HepG2 (cell line): ENCODE results near the gene SPHK1. TPM values are rescaled to one million over a fixed set of nuclear protein-coding genes. Genes with fewer than 3 reads are reported as not detected.

Experiments
- CCDC6 ChIP-seq: sonication (generic); formaldehyde crosslinking; IDR thresholded peaks from 2 replicates; pipeline ENCODE4 v1.8.1; 2022; ENCODE audit warnings: mild to moderate bottlenecking, missing genetic modification reagents, moderate library complexity
- HINFP ChIP-seq: sonication (generic); formaldehyde crosslinking; IDR thresholded peaks from 2 replicates; pipeline ENCODE4 v1.4.0; 2020; ENCODE audit warnings: low read depth, mild to moderate bottlenecking, missing genetic modification reagents
- HNF4G ChIP-seq, 2 experiments: sonication (generic) in 1 of 2; formaldehyde crosslinking in 1 of 2; IDR thresholded peaks; 2 replicates each; pipeline versions ENCODE4 v1.4.0 to v1.6.1; 2011 to 2020; ENCODE audit warnings: borderline replicate concordance in 2 of 2, low read depth in 2 of 2, mild to moderate bottlenecking in 2 of 2, low read length in 1 of 2, missing genetic modification reagents in 1 of 2, moderate library complexity in 1 of 2
- HOXA7 ChIP-seq: sonication (generic); formaldehyde crosslinking; IDR thresholded peaks from 2 replicates; pipeline ENCODE4 v1.8.1; 2022; ENCODE audit warnings: mild to moderate bottlenecking, missing genetic modification reagents, moderate library complexity
- MED8 ChIP-seq: sonication (generic); formaldehyde crosslinking; IDR thresholded peaks from 2 replicates; pipeline ENCODE4 v1.8.1; 2023; ENCODE audit warnings: mild to moderate bottlenecking, missing genetic modification reagents; ENCODE audit not compliant: insufficient replicate concordance
- MXD4 ChIP-seq: IDR thresholded peaks from 2 replicates; pipeline ENCODE4 v1.6.1; 2016; ENCODE audit warnings: mild to moderate bottlenecking, missing biosample characterization, missing genetic modification reagents
- PCBP1 ChIP-seq: fragments of 200-400 bp; formaldehyde crosslinking; IDR thresholded peaks from 2 replicates; pipeline ENCODE4 v1.6.1; 2017; ENCODE audit warnings: mild to moderate bottlenecking, low read depth, low read length, borderline replicate concordance
- SRY ChIP-seq: sonication (generic); formaldehyde crosslinking; IDR thresholded peaks from 2 replicates; pipeline ENCODE4 v1.8.0; 2022; ENCODE audit warnings: mild to moderate bottlenecking, missing genetic modification reagents
- SUZ12 ChIP-seq: fragments of 150-350 bp; IDR thresholded peaks from 2 replicates; pipeline ENCODE4 v1.6.1; 2014; ENCODE audit warnings: low read depth, low read length
- ZNF367 ChIP-seq: sonication (generic); formaldehyde crosslinking; IDR thresholded peaks from 2 replicates; pipeline ENCODE4 v1.4.0; 2020; ENCODE audit warnings: missing genetic modification reagents, borderline replicate concordance
- ZNF430 ChIP-seq: sonication (generic); formaldehyde crosslinking; IDR thresholded peaks from 2 replicates; pipeline ENCODE4 v1.9.0; 2021; ENCODE audit warnings: mild to moderate bottlenecking, missing genetic modification reagents
- ZNF614 ChIP-seq: IDR thresholded peaks from 2 replicates; pipeline ENCODE4 v1.6.1; 2018; ENCODE audit warnings: missing biosample characterization, missing genetic modification reagents, inconsistent platforms, borderline replicate concordance
- polyA plus RNA-seq, 8 experiments: library from polyadenylated mRNA; depleted of rRNA in 3 of 8; stranded (reverse) in 7 of 8; unstranded in 1 of 8; fragments of >200 nt; fragmentation: Illumina TruSeq in 4 of 8; extraction: Trizol in 4 of 8; gene quantifications; 2 replicates each; pipeline versions ENCODE4 v1.2.1 to v1.2.3, GENCODE V29; 2011 to 2016; ENCODE audit warnings: low read depth in 4 of 8, missing spikeins in 1 of 8, mixed read lengths in 1 of 8; ENCODE audit not compliant: insufficient read depth in 1 of 8
- total RNA-seq, 5 experiments: library from RNA; depleted of rRNA; stranded (reverse); fragments of >200 nt; fragmentation: Illumina TruSeq; extraction: Trizol; gene quantifications; 2 replicates each; pipeline ENCODE4 v1.2.3, GENCODE V29; 2016; ENCODE audit warnings: low read depth in 1 of 5
- TF ChIP-seq, protein P1 (sequence below): sonication (generic); formaldehyde crosslinking; IDR thresholded peaks from 2 replicates; pipeline ENCODE4 v1.5.1; 2020; ENCODE audit warnings: mild to moderate bottlenecking, missing genetic modification reagents, borderline replicate concordance
- TF ChIP-seq, protein P2 (sequence below): sonication (generic); formaldehyde crosslinking; IDR thresholded peaks from 2 replicates; pipeline ENCODE4 v1.4.0; 2020; ENCODE audit warnings: missing genetic modification reagents

SPHK1 gene
- total and polyA plus RNA-seq, 2 of the 13 experiments (the other 11 are each of a cell fraction or from before 2014, with no cell fraction given), result 129 to 160 TPM

GRCh38 chr17:76379646-76380376 is 4.6 kb upstream of the SPHK1 start (continued):
- TF ChIP-seq HINFP (CRISPR knock-in tag) (no peak), HNF4G (IDR thresholded peaks at IDR 0.05; ENCODE audit: borderline replicate concordance, low read depth, low read length) (no peak), HNF4G (CRISPR knock-in tag; IDR thresholded peaks at IDR 0.05; ENCODE audit: borderline replicate concordance, low read depth) (no peak), PCBP1 (no peak), ZNF367 (CRISPR knock-in tag) (no peak), ZNF614 (CRISPR knock-in tag) (no peak), MED8 (CRISPR knock-in tag) (peak; percentile 9), SUZ12 (no peak), SRY (CRISPR knock-in tag) (peak; percentile 57; the same call in 1 of the 2 replicates), CCDC6 (CRISPR knock-in tag) (0 out of 2 replicates have a peak, but pooled peaks have one; percentile 34), MXD4 (CRISPR knock-in tag) (0 out of 2 replicates have a peak, but pooled peaks have one; percentile 37), ZNF430 (CRISPR knock-in tag) (no peak), HOXA7 (CRISPR knock-in tag) (no peak)
- TF ChIP-seq, protein P1, sequence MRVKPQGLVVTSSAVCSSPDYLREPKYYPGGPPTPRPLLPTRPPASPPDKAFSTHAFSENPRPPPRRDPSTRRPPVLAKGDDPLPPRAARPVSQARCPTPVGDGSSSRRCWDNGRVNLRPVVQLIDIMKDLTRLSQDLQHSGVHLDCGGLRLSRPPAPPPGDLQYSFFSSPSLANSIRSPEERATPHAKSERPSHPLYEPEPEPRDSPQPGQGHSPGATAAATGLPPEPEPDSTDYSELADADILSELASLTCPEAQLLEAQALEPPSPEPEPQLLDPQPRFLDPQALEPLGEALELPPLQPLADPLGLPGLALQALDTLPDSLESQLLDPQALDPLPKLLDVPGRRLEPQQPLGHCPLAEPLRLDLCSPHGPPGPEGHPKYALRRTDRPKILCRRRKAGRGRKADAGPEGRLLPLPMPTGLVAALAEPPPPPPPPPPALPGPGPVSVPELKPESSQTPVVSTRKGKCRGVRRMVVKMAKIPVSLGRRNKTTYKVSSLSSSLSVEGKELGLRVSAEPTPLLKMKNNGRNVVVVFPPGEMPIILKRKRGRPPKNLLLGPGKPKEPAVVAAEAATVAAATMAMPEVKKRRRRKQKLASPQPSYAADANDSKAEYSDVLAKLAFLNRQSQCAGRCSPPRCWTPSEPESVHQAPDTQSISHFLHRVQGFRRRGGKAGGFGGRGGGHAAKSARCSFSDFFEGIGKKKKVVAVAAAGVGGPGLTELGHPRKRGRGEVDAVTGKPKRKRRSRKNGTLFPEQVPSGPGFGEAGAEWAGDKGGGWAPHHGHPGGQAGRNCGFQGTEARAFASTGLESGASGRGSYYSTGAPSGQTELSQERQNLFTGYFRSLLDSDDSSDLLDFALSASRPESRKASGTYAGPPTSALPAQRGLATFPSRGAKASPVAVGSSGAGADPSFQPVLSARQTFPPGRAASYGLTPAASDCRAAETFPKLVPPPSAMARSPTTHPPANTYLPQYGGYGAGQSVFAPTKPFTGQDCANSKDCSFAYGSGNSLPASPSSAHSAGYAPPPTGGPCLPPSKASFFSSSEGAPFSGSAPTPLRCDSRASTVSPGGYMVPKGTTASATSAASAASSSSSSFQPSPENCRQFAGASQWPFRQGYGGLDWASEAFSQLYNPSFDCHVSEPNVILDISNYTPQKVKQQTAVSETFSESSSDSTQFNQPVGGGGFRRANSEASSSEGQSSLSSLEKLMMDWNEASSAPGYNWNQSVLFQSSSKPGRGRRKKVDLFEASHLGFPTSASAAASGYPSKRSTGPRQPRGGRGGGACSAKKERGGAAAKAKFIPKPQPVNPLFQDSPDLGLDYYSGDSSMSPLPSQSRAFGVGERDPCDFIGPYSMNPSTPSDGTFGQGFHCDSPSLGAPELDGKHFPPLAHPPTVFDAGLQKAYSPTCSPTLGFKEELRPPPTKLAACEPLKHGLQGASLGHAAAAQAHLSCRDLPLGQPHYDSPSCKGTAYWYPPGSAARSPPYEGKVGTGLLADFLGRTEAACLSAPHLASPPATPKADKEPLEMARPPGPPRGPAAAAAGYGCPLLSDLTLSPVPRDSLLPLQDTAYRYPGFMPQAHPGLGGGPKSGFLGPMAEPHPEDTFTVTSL (CRISPR knock-in tag), result no peak
- TF ChIP-seq, protein P2, sequence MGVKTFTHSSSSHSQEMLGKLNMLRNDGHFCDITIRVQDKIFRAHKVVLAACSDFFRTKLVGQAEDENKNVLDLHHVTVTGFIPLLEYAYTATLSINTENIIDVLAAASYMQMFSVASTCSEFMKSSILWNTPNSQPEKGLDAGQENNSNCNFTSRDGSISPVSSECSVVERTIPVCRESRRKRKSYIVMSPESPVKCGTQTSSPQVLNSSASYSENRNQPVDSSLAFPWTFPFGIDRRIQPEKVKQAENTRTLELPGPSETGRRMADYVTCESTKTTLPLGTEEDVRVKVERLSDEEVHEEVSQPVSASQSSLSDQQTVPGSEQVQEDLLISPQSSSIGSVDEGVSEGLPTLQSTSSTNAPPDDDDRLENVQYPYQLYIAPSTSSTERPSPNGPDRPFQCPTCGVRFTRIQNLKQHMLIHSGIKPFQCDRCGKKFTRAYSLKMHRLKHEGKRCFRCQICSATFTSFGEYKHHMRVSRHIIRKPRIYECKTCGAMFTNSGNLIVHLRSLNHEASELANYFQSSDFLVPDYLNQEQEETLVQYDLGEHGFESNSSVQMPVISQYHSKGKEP (CRISPR knock-in tag), result no peak
